HCT116 (cell line): Measurements from ENCODE around the gene KLK1.

Experiments
- CEBPB ChIP-seq: IDR thresholded peaks from 2 replicates; pipeline ENCODE4 v1.6.1; 2012; ENCODE audit warnings: low read depth
- CTCF ChIP-seq, 3 experiments: fragments of 200-600 bp in 1 of 3; sonication (generic) in 1 of 3; IDR thresholded peaks in 2 of 3; conservative IDR thresholded peaks in 1 of 3; 2 replicates each; pipeline ENCODE4 v1.5.1; 2012 to 2017; ENCODE audit warnings: low read depth in 2 of 3, low read length in 2 of 3, antibody characterized with exemption in 1 of 3, borderline replicate concordance in 1 of 3, control low read depth in 1 of 3, mild to moderate bottlenecking in 1 of 3, mixed read lengths in 1 of 3, mixed run types in 1 of 3, moderate library complexity in 1 of 3; ENCODE audit not compliant: insufficient read depth in 1 of 3
- EGR1 ChIP-seq: IDR thresholded peaks from 2 replicates; pipeline ENCODE4 v1.6.1; 2012; ENCODE audit warnings: low read depth
- EZH2 ChIP-seq: fragments of 200-600 bp; sonication (generic); IDR thresholded peaks from 2 replicates; pipeline ENCODE4 v1.6.1; 2017; ENCODE audit warnings: antibody characterized with exemption, mixed run types
- EZH2phosphoT487 ChIP-seq: fragments of 200-600 bp; IDR thresholded peaks from 2 replicates; pipeline ENCODE4 v1.6.1; 2018; ENCODE audit warnings: antibody characterized with exemption, borderline replicate concordance
- POLR2A ChIP-seq: IDR thresholded peaks from 2 replicates; pipeline ENCODE4 v1.7.0; 2011; ENCODE audit warnings: borderline replicate concordance; ENCODE audit not compliant: insufficient read depth, insufficient read length; ENCODE audit errors: extremely low read depth
- ZBTB33 ChIP-seq: IDR thresholded peaks from 2 replicates; pipeline ENCODE4 v1.6.1; 2011; ENCODE audit warnings: mild to moderate bottlenecking, low read length, moderate library complexity; ENCODE audit not compliant: insufficient replicate concordance; ENCODE audit errors: extremely low read depth

GRCh38 chr19:50818859-50819472 lies 4.6 kb downstream of the KLK1 start:
- TF ChIP-seq POLR2A, result no peak
- TF ChIP-seq EZH2, result no peak
- no peak for TF ChIP-seq CEBPB
- TF ChIP-seq EZH2phosphoT487, result no peak
- no peak for TF ChIP-seq CTCF (IDR thresholded peaks at IDR 0.05 in 2 of 3, conservative IDR thresholded peaks at IDR 0.05 in 1 of 3; ENCODE audit: borderline replicate concordance in 1 of 3, insufficient read depth in 1 of 3, low read depth in 2 of 3, low read length in 2 of 3)
- TF ChIP-seq EGR1, result no peak
- no peak for TF ChIP-seq ZBTB33
